Measurements from ENCODE around the gene TULP4.

The TULP4 gene

GRCh38 chr6:158333094-158333493, 20.8 kb downstream of the TULP4 start:
- no peak overlapping the region for H3K9ac ChIP-seq (ENCODE audit: low read depth, low read length, poor library complexity, severe bottlenecking)
- no peaks in the 10 kb centered on the region for H3K4me1 ChIP-seq (ENCODE audit: insufficient read depth, low read length, poor library complexity, severe bottlenecking)
- no peaks in the 10 kb centered on the region for H4K20me1 ChIP-seq (ENCODE audit: insufficient read depth, low read length, poor library complexity, severe bottlenecking)
- H3F3A ChIP-seq (ENCODE audit: low read depth) = no peaks in the 10 kb centered on the region
- TF ChIP-seq CTCF (conservative IDR thresholded peaks at IDR 0.05; ENCODE audit: low read length) = no peak
- TF ChIP-seq EZH2phosphoT487 (IDR thresholded peaks at IDR 0.05; ENCODE audit: borderline replicate concordance) = no peak
- H3K27me3 ChIP-seq (ENCODE audit: insufficient read depth, low read length, poor library complexity, severe bottlenecking) = no peaks in the 10 kb centered on the region
- H3K4me2 ChIP-seq (ENCODE audit: low read depth, low read length, poor library complexity, severe bottlenecking) = no peak overlapping the region
- H3K79me2 ChIP-seq (ENCODE audit: insufficient read depth, low read length) = no peaks in the 10 kb centered on the region
- no peak overlapping the region for H2AFZ ChIP-seq (ENCODE audit: low read length)
- H3K9me2 ChIP-seq (replicated peaks; ENCODE audit: low read depth, low read length) = no peaks in the 10 kb centered on the region
- no peaks in the 10 kb centered on the region for H3K36me3 ChIP-seq (ENCODE audit: insufficient read depth, low read length)
- no peak overlapping the region for H3K4me3 ChIP-seq (ENCODE audit: low read length, poor library complexity, severe bottlenecking)
- no peaks in the 10 kb centered on the region for H3K9me3 ChIP-seq (ENCODE audit: insufficient read depth, low read depth, low read length)

GRCh38 chr6:158334534-158334933, 22.3 kb downstream of the TULP4 start:
- Histone ChIP-seq H3K4me1 (ENCODE audit: insufficient read depth, low read length, poor library complexity, severe bottlenecking) (no peaks in the 10 kb centered on the region), H4K20me1 (ENCODE audit: insufficient read depth, low read length, poor library complexity, severe bottlenecking) (no peaks in the 10 kb centered on the region), H3K9ac (ENCODE audit: low read depth, low read length, poor library complexity, severe bottlenecking) (no peak overlapping the region), H3K27me3 (ENCODE audit: insufficient read depth, low read length, poor library complexity, severe bottlenecking) (no peaks in the 10 kb centered on the region), H3K79me2 (ENCODE audit: insufficient read depth, low read length) (no peaks in the 10 kb centered on the region), H3F3A (ENCODE audit: low read depth) (no peaks in the 10 kb centered on the region), H2AFZ (ENCODE audit: low read length) (no peak overlapping the region), H3K4me2 (ENCODE audit: low read depth, low read length, poor library complexity, severe bottlenecking) (no peak overlapping the region), H3K9me3 (ENCODE audit: insufficient read depth, low read depth, low read length) (no peaks in the 10 kb centered on the region), H3K9me2 (replicated peaks; ENCODE audit: low read depth, low read length) (no peaks in the 10 kb centered on the region), H3K4me3 (ENCODE audit: low read length, poor library complexity, severe bottlenecking) (no peak overlapping the region), H3K36me3 (ENCODE audit: insufficient read depth, low read length) (no peaks in the 10 kb centered on the region)
- TF ChIP-seq CTCF (conservative IDR thresholded peaks at IDR 0.05; ENCODE audit: low read length) (no peak), EZH2phosphoT487 (IDR thresholded peaks at IDR 0.05; ENCODE audit: borderline replicate concordance) (no peak)

- Histone ChIP-seq H3K36me3 (ENCODE audit: insufficient read depth, low read length) (no peaks in the 10 kb centered on the region), H4K20me1 (ENCODE audit: insufficient read depth, low read length, poor library complexity, severe bottlenecking) (no peaks in the 10 kb centered on the region), H3K9me3 (ENCODE audit: insufficient read depth, low read depth, low read length) (no peaks in the 10 kb centered on the region), H3K27me3 (ENCODE audit: insufficient read depth, low read length, poor library complexity, severe bottlenecking) (no peaks in the 10 kb centered on the region), H3K4me2 (ENCODE audit: low read depth, low read length, poor library complexity, severe bottlenecking) (no peak overlapping the region), H3K4me3 (ENCODE audit: low read length, poor library complexity, severe bottlenecking) (no peak overlapping the region), H3K4me1 (ENCODE audit: insufficient read depth, low read length, poor library complexity, severe bottlenecking) (no peaks in the 10 kb centered on the region), H3K9ac (ENCODE audit: low read depth, low read length, poor library complexity, severe bottlenecking) (no peak overlapping the region), H2AFZ (ENCODE audit: low read length) (no peak overlapping the region), H3K9me2 (replicated peaks; ENCODE audit: low read depth, low read length) (no peaks in the 10 kb centered on the region), H3F3A (ENCODE audit: low read depth) (no peaks in the 10 kb centered on the region), H3K79me2 (ENCODE audit: insufficient read depth, low read length) (no peaks in the 10 kb centered on the region)
- no peak for TF ChIP-seq CTCF (conservative IDR thresholded peaks at IDR 0.05; ENCODE audit: low read length)
- no peak for TF ChIP-seq EZH2phosphoT487 (IDR thresholded peaks at IDR 0.05; ENCODE audit: borderline replicate concordance)
These were observed 25.1 kb downstream of the TULP4 start for GRCh38 chr6:158337332-158337731.

Data from Loucy (cell line).